ENCODE measurements around the gene CFAP221. TPM values are rescaled to one million over a fixed set of nuclear protein-coding genes. Genes with fewer than 3 reads are reported as not detected.
A peak's percentile ranks its signal among the peaks of the same experiment; 100 is the strongest.

Gene CFAP221
- polyA plus RNA-seq, 1 donor (not counting 4 experiments of a cell fraction or from before 2014, with no cell fraction given): not detected

- no peak overlapping the region for H3K4me2 ChIP-seq (ENCODE audit: control insufficient read depth, extremely low read depth, insufficient read depth, low read depth, low read length)
- H3K79me2 ChIP-seq (ENCODE audit: control insufficient read depth, insufficient read depth, low read length): no peaks in the 10 kb centered on the region
- FAIRE-seq: peak; percentile 20
- H4K20me1 ChIP-seq (ENCODE audit: control insufficient read depth, extremely low read depth, insufficient read depth, low read length): no peaks in the 10 kb centered on the region
- peaks cover 7% of the 10 kb centered on the region for H3K27me3 ChIP-seq (ENCODE audit: control insufficient read depth, extremely low read depth, insufficient read depth, low read length)
- H3K27ac ChIP-seq (ENCODE audit: control insufficient read depth, insufficient read depth, low read length): no peak overlapping the region
- H3K4me3 ChIP-seq (ENCODE audit: control insufficient read depth in 2 of 3, extremely low read depth in 1 of 3, insufficient read depth in 2 of 3, low read depth in 1 of 3, low read length in 3 of 3): no peak overlapping the region
- dilution Hi-C loops (cut with MboI; ENCODE audit: extremely low pct_ligation_motif_present, low sequenced_read_pairs): no loop called here
- no peaks in the 10 kb centered on the region for H3K36me3 ChIP-seq (ENCODE audit: control insufficient read depth in 2 of 2, extremely low read depth in 1 of 2, insufficient read depth in 2 of 2, low read length in 2 of 2)
- no peaks in the 10 kb centered on the region for H3K9me3 ChIP-seq (ENCODE audit: control insufficient read depth, low read depth, low read length)
- DNase-seq (ENCODE audit: low read depth, low spot score): no peak
- peaks cover 8% of the 10 kb centered on the region for H3K4me1 ChIP-seq (ENCODE audit: control insufficient read depth, extremely low read depth, insufficient read depth, low read length)
- TF ChIP-seq CTCF (optimal IDR thresholded peaks at IDR 0.05 in 1 of 3, IDR thresholded peaks at IDR 0.05 in 1 of 3, conservative IDR thresholded peaks at IDR 0.05 in 1 of 3; ENCODE audit: extremely low read depth in 1 of 3, insufficient read depth in 2 of 3, low read length in 3 of 3): no peak
- TF ChIP-seq EZH2 (IDR thresholded peaks at IDR 0.05; ENCODE audit: low read length): no peak
- no peaks in the 10 kb centered on the region for H3K9me1 ChIP-seq (ENCODE audit: control insufficient read depth, extremely low read depth, insufficient read depth, low read length)
- H2AFZ ChIP-seq (ENCODE audit: control insufficient read depth, low read length): no peak overlapping the region
- no peak overlapping the region for H3K9ac ChIP-seq (ENCODE audit: control insufficient read depth, extremely low read depth, insufficient read depth, low read length)
These were observed 106.7 kb downstream of the CFAP221 start for GRCh38 chr2:119650846-119651370.

GRCh38 chr2:119657466-119658145 is 113.4 kb downstream of the CFAP221 start:
- Histone ChIP-seq H3K9me3 (ENCODE audit: control insufficient read depth, low read depth, low read length) (no peaks in the 10 kb centered on the region), H3K4me3 (ENCODE audit: control insufficient read depth in 2 of 3, extremely low read depth in 1 of 3, insufficient read depth in 2 of 3, low read depth in 1 of 3, low read length in 3 of 3) (no peak overlapping the region), H3K79me2 (ENCODE audit: control insufficient read depth, insufficient read depth, low read length) (no peaks in the 10 kb centered on the region), H3K9me1 (ENCODE audit: control insufficient read depth, extremely low read depth, insufficient read depth, low read length) (no peaks in the 10 kb centered on the region), H3K27me3 (ENCODE audit: control insufficient read depth, extremely low read depth, insufficient read depth, low read length) (peaks cover 7% of the 10 kb centered on the region), H3K4me2 (ENCODE audit: control insufficient read depth, extremely low read depth, insufficient read depth, low read depth, low read length) (no peak overlapping the region), H2AFZ (ENCODE audit: control insufficient read depth, low read length) (no peak overlapping the region), H3K36me3 (ENCODE audit: control insufficient read depth in 2 of 2, extremely low read depth in 1 of 2, insufficient read depth in 2 of 2, low read length in 2 of 2) (no peaks in the 10 kb centered on the region), H3K4me1 (ENCODE audit: control insufficient read depth, extremely low read depth, insufficient read depth, low read length) (no peaks in the 10 kb centered on the region), H3K9ac (ENCODE audit: control insufficient read depth, extremely low read depth, insufficient read depth, low read length) (no peak overlapping the region), H4K20me1 (ENCODE audit: control insufficient read depth, extremely low read depth, insufficient read depth, low read length) (no peaks in the 10 kb centered on the region), H3K27ac (ENCODE audit: control insufficient read depth, insufficient read depth, low read length) (no peak overlapping the region)
- TF ChIP-seq EZH2 (IDR thresholded peaks at IDR 0.05; ENCODE audit: low read length): no peak
- TF ChIP-seq CTCF (optimal IDR thresholded peaks at IDR 0.05 in 1 of 3, IDR thresholded peaks at IDR 0.05 in 1 of 3, conservative IDR thresholded peaks at IDR 0.05 in 1 of 3; ENCODE audit: extremely low read depth in 1 of 3, insufficient read depth in 2 of 3, low read length in 3 of 3): no peak
- FAIRE-seq: no peak
- DNase-seq (ENCODE audit: low read depth, low spot score): no peak
- dilution Hi-C loops (cut with MboI; ENCODE audit: extremely low pct_ligation_motif_present, low sequenced_read_pairs): no loop called here

All from keratinocyte (primary cell).